CD4-positive, alpha-beta T cell treated with Interleukin-17A for 4 hours (primary cell): ENCODE data around the gene AGFG1.
A peak's percentile ranks its signal among the peaks of the same experiment; 100 is the strongest.
"Not testable (repeated sequence)": the region's sequence is repeated elsewhere in the genome, so short reads cannot be mapped to it uniquely, and the experiment has no call there.

Experiments
- DNase-seq: peaks from one replicate; pipeline ENCODE4 v3.0.0-alpha.2; 2020; ENCODE audit warnings: mixed read lengths

The AGFG1 gene

DNA sequence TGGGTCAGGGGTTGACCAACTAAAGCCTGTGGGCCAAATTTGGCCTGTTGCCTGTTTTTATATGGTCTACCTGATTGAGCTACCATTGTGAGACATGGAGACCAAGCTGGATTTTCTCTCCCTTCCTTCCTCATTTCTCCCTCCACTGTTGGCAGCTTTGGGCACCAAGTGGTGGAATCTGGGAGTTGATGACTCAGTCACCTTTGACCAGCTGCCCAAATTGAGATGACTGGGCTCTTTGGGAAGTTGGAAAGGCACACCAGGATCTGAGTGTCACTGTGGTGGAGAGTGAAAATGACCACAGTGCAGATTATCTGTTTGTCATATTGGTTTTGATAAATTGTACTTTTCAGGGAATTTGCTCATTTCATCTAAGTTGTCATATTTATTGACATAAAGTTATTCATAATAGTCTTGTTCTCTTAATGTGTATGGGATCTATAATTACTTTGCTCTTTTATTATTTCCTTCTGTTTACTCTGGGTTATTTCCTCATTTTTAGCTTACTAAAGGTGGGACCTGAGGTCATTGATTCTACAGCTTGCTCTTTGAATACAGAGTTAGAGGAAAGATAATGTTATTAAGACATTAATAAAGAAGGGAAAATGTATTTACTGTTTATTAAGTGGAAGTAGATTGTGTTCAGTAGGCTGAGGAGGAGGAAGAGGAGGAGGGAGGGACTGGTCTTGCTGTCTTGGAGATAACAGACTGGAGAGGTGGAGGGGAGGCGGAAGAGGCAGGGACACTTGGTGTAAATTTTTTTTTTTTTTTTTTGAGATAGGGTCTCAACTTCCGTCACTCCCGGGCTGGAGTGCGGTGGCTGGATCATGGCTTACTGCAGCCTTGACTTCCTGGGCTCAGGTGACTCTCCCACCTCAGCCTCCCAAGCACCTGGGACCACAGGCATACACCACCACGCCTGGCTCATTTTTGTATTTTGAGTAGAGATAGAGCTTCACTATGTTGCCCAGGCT lies 31.8 kb downstream of the AGFG1 start:
- no peak for DNase-seq

DNA sequence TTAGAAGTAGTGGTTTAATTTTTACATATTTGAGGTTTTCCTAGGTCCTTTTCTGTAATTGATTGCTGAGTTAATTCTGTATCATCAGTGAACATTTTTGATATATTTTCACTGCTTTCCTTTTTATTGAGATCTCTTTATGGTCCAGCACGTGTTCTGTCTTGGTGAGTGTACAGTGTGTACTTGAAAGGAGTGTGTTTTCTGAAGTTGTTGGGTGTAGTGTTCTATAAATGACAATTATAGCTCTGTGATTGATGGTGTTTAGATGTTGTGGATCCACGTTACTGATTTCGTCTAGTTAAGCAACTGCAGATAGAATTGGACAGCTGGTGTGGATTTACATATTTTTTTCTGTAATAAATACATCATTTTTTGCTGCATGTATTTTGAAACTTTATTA lies 32.7 kb downstream of the AGFG1 start:
- DNase-seq: no peak

DNA sequence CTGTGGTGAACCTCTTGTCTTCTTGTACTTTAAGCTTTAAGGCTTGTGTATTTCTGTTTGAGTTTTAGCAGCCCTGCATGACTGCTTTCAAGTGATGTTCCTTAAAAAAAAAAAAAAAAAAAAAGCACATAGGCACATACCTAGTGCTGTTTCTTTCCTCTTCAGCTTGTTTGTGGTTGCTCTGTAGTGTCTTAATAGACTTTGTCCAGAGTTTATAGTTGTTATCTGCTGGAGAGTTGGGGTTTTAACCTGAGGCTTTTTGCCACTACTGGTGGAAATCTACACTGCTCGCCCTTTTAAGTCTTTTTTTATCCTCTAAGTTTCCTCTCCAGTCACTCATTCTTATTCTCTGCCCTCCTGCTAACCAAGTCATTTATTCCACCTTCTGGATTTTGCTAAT lies 34.5 kb downstream of the AGFG1 start:
- DNase-seq: no peak

DNA sequence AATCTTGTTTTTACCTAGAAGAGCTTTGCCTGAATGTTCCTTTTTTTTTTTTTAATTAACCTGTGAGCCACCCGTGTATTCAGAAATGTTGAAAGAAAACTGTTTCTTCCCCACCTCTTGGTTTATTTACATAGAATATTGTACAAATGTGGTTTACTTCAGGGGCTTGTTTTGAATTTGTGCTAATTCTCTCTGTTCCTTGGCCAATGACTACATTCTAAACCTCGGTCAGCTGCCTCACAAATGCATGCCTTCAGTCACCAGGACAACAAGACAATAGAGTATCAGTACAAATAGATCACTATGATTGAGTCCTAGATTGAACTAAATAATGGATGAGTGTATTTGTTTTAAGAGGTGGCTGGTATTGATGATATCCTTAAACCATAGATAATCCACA lies 36.0 kb downstream of the AGFG1 start:
- no peak for DNase-seq

DNA sequence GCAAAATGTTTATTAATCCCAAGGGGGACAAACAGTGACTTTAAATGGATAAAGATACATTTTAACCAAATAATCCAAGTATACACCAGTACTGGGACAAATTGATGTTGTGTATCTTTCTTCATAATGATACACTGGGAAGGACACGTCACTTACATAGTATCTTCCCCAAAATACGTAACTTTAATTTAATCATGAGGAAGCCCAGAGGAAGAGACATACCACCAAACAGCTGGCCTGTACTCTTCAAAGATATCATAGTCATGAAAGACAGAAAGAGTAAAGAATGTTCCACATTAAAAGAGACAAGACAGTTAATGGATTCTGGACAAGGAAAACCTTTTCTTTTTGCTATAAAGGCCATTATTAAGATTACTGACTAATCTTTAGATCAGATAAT lies 37.1 kb downstream of the AGFG1 start:
- no peak for DNase-seq

DNA sequence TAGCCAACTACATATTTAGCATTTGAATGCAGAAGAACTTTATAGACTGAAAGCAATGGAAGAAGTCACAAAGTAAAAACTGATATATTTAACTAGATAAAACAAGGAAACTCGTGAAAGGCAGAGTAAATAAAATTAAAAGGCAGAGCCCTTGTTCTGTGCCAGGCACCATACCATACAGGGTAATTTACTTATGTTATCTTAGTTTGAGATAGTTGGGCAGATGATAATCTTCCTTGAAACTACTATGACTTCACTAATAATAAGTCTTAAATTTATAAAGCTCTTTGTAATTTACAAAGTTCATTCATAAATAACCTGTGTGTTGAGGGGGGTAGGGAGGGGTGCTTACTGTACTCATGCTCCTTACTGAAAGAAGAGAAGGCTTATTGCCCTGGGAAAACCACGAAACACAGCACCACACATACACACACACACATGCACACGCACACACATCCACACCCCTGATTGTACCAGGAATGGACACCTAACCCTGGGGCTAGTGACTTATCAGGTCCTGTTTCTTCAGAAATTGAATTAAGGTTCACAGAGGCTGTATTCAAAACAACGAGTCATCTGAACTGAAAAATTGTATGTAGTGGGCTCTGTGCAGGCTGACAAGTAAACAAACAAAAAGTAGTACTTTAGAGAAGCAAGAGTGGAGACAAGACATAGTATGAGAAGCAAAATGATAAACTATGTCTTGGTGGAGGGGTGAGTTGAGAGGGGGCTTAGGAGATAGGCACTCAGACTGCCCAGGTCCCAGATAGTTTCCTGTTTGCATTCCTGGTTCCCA lies 38.1 kb downstream of the AGFG1 start:
- no peak for DNase-seq

DNA sequence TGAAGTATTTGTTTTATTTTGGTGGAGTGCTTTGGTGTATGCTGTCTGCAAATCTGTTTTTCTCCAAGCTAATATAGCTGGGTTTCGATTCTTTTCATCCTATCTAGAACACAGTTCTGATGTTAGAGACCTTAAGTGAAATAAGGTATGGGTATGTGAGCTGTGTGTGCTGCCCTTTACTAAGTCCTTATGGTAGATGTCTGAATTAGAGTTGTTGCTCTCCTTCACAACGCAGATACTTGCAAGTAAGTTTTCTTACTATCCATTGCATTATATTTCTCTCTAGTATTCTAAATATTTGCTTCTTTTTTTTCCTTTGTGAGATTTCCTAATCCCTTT lies 38.6 kb downstream of the AGFG1 start:
- DNase-seq: no peak

DNA sequence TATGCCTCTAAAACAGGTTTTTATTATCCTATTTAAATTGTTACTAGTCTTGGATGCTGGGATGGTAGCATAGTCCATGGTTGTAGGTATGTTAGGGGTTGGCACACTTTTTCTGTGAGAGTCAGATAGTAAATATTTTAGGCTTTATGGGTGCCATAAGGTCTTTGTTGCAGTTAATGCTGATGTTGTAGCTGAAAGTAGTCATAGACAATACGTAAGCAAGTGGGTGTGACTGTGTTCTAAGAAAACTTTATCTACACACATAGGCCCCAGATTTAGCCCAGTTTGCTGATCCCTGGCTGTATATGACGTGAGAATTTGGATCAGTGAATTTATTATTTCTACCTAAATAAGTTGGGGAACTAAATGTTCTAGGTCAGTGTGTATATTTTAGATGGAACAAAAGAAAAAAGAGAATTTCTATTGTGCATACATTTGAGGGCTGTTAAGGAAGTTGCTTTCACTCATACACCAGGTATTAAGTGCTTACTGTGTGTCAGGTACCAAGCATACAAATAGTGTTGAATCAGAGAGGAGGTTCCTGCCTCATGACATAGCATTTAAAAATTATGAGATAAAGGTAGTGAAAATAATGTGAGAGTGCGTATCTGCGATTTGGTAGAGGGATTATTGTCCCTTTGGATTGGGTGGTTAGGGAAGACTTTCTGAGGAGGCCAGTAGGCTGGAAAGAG lies 39.4 kb downstream of the AGFG1 start:
- no peak for DNase-seq

DNA sequence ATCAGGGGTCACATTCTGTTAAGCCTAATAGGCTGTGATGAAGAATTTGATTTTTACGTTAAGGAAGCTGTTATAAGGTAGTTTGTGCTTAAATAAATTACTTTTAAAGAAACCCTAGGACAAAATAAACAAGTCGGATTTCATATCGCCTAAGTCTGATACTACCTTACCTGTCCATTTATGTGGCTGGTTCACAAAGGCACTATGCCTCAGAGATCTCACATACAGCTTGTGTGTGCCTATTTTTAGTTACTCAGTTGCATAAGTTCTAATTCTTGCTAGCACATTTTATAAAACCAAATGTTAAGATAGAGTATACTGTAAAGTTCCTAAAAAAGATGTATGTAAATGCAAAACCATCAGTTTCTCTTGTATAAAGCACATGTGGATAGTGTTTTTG lies 40.0 kb downstream of the AGFG1 start:
- DNase-seq: no peak

DNA sequence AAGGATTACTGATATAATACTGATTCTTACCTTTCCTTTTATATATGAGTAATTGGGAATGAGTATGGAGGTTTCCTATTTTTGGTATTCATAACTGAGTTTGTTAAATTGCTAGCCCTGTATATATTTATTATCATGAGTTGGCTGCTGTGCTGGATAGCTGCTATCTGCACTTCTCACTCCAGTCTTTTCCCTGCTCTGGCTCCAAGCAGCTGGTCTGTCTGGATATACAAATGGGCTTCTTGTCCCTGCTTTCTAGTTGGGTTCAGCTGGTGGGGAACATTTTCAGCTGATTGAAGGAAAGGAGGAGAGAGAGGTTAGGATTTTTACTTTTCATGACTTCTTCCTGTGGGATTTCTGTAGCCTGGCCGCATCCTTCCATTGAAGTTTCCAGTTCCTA lies 41.2 kb downstream of the AGFG1 start:
- no peak for DNase-seq

DNA sequence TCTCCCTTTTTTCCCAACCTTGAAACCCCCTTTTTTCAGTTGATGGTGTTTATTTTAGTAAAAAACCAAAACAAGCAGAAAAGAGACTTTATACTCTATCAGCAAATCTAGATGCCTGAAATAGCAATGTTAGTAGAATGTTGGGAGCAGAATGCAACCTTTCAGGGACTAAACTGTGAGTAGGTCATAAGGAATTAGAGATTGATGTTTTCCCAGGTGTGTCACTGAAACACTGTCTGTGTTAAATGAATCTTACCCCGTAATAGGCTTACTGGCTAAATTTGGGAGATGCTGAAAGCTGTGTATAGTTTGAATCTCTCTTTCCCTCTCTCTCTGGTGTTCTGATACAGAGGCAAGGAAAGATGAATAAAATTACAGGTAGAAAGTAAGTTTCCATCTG lies 43.8 kb downstream of the AGFG1 start:
- DNase-seq: no peak

DNA sequence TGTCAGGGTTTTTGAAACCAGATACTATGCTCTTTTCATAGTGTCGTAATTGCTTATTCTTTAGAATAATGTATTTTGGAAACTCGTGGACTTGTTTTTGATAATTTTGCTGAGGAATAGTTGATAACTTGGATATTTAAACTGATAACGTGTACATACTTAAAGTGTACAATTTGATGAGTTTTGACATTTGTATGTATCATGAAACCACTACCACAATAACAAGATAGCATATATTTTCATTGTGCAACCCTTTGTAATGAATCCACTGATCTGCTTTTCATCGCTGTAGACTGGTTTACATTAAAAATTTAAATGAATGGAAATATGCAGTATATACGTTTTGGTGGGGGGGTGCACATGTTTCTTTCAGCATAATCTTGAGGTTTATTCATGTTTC lies 45.8 kb downstream of the AGFG1 start:
- no peak for DNase-seq

DNA sequence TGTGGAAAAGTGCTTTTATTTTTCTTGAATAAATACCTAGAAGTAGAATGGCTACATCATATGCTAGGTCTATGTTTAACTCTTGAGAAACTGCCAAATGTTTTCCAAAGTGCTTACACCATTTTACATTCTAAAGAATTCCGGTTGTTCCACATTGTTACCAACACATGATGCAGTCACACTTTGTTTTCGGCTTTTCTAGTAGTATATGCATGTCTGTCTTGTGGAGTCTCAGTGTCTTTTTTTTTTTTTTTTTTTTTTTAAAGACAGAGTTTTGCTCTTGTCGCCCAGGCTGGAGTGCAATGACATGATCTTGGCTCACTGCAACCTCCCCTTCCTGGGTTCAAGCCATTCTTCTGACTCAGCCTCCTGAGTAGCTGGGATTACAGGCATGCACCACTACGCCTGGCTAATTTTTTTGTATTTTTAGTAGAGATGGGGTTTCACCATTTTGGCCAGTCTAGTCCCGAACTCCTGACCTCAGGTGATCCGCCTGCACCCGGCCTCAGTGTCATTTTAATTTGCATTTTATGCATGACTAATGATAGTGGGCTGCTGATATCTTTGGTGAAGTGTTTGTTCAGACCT lies 46.4 kb downstream of the AGFG1 start:
- DNase-seq: not testable (repeated sequence)

DNA sequence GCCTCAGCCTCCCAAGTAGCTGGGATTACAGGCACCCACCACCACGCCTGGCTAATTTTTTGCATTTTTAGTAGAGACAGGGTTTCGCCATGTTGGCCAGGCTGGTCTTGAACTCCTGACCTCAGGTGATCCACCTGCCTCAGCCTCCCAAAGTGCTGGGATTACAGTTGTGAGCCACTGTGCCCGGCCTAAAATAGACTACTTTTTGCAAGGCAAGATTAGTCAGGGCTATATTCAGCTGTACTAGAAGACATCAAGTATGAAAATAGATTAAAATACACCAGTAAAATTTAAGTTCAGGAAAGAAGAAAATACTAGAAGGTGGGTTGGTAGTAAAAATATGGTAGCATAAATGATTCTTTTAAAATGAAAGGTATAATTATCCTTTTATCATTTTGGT lies 49.2 kb downstream of the AGFG1 start:
- DNase-seq: not testable (repeated sequence)

DNA sequence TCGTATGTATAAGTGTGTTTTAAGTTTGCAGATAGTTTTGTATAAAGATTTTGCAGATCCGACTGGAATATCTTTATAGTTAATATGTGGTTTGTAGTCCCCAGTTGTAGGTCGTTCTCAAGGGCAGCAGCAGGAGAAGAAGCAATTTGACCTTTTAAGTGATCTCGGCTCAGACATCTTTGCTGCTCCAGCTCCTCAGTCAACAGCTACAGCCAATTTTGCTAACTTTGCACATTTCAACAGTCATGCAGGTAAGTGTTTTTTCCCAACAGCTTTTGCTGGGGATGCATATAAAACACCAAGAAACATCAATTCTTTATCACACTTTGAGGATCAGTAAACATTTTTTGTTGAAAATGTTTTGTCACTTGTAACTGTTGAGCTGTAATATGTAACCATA lies 52.7 kb downstream of the AGFG1 start:
- no peak for DNase-seq

DNA sequence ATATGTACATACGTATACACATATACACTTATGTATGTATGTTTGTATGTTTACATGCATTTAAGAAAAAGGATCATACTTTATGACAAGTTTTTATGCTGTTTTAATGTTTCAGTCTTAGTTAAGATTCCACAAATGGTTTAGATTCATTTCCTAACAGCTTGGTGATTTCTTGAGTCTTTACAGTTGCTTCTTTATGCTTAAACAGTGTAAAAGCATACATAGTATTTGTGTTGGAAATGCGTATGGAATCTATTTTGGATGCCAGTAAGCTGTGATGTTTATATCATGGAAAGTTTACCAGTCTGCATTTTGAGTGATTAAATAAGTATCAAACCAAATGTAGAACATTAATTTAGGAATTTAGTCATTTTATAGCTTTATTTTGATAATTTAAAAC lies 55.4 kb downstream of the AGFG1 start:
- DNase-seq: no peak

DNA sequence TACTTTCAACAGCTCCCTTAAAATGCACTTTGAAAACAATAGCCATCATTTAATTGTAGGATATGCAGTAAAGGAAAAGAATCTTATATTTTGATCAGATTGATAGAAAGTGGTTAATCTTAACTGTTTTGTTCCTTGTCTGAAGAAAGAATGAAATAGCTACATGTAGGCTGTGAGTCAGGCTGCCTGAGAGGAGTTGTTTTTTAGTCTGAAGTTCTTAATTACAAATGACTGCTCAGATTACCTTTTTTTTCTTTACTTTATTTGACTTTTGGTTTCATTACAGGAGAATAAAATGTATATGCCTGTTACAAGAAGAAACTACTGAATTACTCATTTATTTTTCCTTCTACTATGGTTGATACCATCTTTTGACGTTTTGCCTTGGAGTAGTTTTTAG lies 56.8 kb downstream of the AGFG1 start:
- DNase-seq: no peak

DNA sequence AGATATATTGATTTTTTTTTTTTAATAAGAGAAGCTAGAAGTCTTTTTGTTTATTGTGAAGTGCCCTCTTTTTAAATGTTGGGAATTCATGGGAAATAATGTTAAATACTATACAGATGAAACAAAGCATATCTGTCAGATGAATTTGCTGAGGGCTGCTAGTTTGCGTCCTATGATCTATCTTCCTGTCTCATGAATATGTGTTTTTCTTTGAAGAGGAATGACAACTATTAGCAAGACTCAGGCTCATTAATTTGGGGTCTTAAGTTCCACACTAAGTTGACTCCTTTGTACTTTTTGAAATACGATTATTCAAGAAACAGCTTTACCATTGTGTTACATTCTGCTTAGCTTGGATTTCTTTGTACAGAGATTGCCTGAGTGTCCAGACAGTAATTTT lies 57.9 kb downstream of the AGFG1 start:
- no peak for DNase-seq

DNA sequence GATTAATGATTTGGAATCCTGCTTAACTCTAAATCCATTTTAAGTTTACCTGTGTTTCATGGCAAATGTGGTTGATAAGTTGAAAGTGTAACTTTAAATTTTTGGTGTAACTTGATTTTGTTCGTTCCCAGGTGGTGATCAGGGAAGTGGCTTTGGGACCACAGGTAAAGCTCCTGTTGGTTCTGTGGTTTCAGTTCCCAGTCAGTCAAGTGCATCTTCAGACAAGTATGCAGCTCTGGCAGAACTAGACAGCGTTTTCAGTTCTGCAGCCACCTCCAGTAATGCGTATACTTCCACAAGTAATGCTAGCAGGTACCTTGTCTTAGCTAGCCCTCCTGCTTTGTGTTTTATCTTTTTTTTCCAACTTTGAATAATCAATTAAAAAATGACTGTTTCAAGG lies 62.8 kb downstream of the AGFG1 start:
- no peak for DNase-seq

DNA sequence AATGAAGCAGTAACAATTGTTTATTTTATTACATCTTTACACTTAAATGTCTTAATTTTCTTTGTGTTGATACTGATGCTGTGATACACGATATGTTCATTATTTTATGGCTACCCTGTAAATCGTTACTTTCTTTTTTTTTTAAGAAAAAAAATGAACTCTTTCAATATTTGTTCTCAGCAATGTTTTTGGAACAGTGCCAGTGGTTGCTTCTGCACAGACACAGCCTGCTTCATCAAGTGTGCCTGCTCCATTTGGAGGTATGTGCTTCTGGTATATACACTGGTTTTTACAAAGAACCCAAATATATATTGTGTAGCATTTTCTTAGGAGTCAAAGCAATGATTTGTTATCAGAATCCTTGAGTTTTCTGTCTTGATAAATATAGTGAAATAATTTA lies 64.5 kb downstream of the AGFG1 start:
- no peak for DNase-seq

DNA sequence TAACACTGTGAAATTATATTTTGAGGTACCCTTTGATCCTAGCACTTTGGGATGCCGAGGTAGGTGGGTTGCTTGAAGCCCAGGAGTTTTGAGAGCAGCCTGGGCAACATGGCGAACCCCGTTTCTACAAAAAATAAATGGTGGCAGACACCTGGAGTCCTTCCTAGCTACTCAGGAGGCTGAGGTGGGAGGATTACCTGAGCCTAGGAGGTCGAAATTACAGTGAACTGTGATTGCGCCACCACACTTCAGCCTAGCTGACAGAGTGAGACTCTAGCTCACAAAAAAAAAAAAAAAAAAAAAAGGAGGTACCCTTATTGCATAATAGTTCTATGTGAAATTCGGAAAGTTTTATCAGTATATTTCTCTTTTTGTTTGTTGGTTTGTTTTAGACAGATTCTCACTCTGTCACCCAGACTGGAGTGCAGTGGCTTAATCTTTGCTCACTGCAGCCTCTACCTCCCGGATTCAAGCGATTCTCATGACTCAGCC lies 67.6 kb downstream of the AGFG1 start:
- DNase-seq: no peak

DNA sequence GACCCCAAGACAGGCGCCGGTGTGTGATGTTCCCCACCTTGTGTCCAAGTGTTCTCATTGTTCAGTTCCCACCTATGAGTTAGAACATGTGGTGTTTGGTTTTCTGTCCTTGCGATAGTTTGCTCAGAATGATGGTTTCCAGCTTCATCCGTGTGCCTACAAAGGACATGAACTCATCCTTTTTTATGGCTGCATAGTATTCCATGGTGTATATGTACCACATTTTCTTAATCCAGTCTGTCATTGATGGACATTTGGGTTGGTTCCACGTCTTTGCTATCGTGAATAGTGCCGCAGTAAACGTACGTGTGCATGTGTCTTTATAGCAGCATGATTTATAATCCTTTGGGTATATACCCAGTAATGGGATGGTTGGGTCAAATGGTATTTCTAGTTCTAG lies 68.4 kb downstream of the AGFG1 start:
- not testable (repeated sequence) for DNase-seq

DNA sequence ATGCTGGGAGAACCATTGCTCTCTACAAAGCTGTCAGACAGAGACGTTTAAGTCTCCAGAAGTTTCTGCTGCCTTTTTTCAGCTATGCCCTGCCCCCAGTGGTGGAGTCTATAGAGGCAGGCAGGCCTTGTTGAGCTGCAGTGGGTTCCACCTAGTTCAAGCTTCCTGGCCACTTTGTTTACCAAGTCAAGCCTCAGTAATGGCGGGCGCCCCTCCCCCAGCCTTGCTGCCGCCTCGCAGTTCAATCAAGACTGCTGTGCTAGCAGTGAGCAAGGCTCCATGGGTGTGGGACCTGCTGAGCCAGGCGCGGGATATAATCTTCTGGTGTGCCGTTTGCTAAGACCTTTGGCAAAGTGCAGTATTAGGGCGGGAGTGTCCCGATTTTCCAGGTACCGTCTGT lies 74.0 kb downstream of the AGFG1 start:
- peak; percentile 5 for DNase-seq
